Neutrophil (primary cell): ENCODE results near the gene PPP1R37.

Experiments used
- H3K27ac ChIP-seq: fragments of 200-600 bp; sonication (generic); 2 replicates; pipeline ENCODE4 v1.5.1; 2016; ENCODE audit warnings: mild to moderate bottlenecking, moderate library complexity
- H3K27me3 ChIP-seq: fragments of 200-600 bp; sonication (generic); 2 replicates; pipeline ENCODE4 v1.6.0; 2016; ENCODE audit warnings: mild to moderate bottlenecking
- H3K36me3 ChIP-seq: fragments of 200-600 bp; sonication (generic); 2 replicates; pipeline ENCODE4 v1.5.1; 2017
- H3K4me1 ChIP-seq, 2 experiments: fragments of 200-600 bp in 1 of 2; sonication (generic) in 1 of 2; 1 replicate in 1 of 2; 2 replicates in 1 of 2; pipeline versions ENCODE4 v1.5.1 to v1.6.1; 2013 to 2016; ENCODE audit warnings: low read depth in 1 of 2, low read length in 1 of 2, mild to moderate bottlenecking in 1 of 2, moderate library complexity in 1 of 2; ENCODE audit not compliant: control insufficient read depth in 1 of 2, insufficient read depth in 1 of 2
- H3K4me3 ChIP-seq, 2 experiments: fragments of 200-600 bp in 1 of 2; sonication (generic) in 1 of 2; 1 replicate in 1 of 2; 2 replicates in 1 of 2; pipeline ENCODE4 v1.5.1; 2013 to 2016; ENCODE audit warnings: low read depth in 1 of 2, low read length in 1 of 2, mild to moderate bottlenecking in 1 of 2, moderate library complexity in 1 of 2
- H3K9me3 ChIP-seq: fragments of 200-600 bp; sonication (generic); 2 replicates; pipeline ENCODE4 v1.5.1; 2016
- CTCF ChIP-seq: fragments of 200-600 bp; sonication (generic); IDR thresholded peaks from 2 replicates; pipeline ENCODE4 v1.5.1; 2016; ENCODE audit warnings: antibody characterized with exemption

PPP1R37 gene

GRCh38 chr19:45156011-45156630 is 63.1 kb downstream of the PPP1R37 start:
- Histone ChIP-seq H3K27me3 (peaks cover 98% of the 10 kb centered on the region), H3K4me1 (peaks cover 23 to 26% of the 10 kb centered on the region in 2 experiments), H3K27ac (no peak overlapping the region), H3K4me3 (no peak overlapping the region), H3K9me3 (no peaks in the 10 kb centered on the region), H3K36me3 (no peaks in the 10 kb centered on the region)
- TF ChIP-seq CTCF, result no peak

DNA sequence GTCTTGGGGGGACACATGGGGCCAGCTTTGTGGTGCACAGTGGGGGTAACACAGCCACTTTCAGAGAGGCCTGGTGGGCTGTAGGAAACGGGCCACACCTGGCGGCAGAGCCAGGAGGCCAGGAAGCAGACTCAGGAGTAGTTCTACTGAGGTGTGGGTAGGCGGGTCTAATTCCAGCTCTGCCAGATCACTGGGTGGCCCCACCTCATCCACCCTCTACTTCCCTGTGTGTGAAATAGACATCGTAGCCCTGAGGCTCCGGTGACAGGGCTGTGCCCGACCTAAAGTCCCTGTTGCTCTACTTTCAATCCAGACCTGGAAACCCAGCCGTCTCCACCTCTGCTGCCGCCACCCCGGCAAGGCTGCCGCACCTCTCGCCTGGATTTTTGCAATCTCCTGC is 63.8 kb downstream of the PPP1R37 start:
- TF ChIP-seq CTCF, result no peak
- Histone ChIP-seq H3K27me3 (peaks cover 94% of the 10 kb centered on the region), H3K27ac (no peak overlapping the region), H3K4me3 (no peak overlapping the region), H3K4me1 (peaks cover 23 to 24% of the 10 kb centered on the region in 2 experiments), H3K9me3 (no peaks in the 10 kb centered on the region), H3K36me3 (no peaks in the 10 kb centered on the region)

- Histone ChIP-seq H3K27me3 (peaks cover 75% of the 10 kb centered on the region), H3K4me3 (no peak overlapping the region), H3K9me3 (no peaks in the 10 kb centered on the region), H3K36me3 (no peaks in the 10 kb centered on the region), H3K4me1 (peaks cover 5% of the 10 kb centered on the region in 2 experiments), H3K27ac (no peak overlapping the region)
- TF ChIP-seq CTCF, result no peak
These were observed 65.7 kb downstream of the PPP1R37 start for GRCh38 chr19:45158503-45159209.

GRCh38 chr19:45159210-45159970 is 66.4 kb downstream of the PPP1R37 start:
- Histone ChIP-seq H3K27me3 (peaks cover 67% of the 10 kb centered on the region), H3K27ac (no peak overlapping the region), H3K4me1 (peaks cover 2% of the 10 kb centered on the region in 2 experiments), H3K9me3 (no peaks in the 10 kb centered on the region), H3K36me3 (no peaks in the 10 kb centered on the region), H3K4me3 (no peak overlapping the region)
- no peak for TF ChIP-seq CTCF

DNA sequence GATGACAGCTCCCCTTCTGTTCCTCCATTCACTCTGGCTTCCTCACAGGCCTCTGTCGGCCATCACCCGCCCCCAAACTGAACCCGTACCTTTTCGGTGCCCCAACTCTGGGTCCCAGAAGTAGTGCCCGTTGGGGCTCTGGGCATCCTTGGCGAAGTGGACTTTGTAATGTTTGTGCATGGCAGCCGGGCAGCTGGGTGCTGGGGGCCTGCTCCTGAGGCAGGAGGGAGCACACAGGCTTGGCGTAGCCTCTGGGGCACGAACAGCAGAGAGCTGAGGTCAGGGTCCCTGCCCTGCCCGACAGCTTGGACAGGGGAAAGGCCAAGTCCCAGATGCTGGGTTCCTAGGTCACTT is 67.0 kb downstream of the PPP1R37 start:
- Histone ChIP-seq H3K36me3 (no peaks in the 10 kb centered on the region), H3K27ac (no peak overlapping the region), H3K27me3 (peaks cover 62% of the 10 kb centered on the region), H3K9me3 (no peaks in the 10 kb centered on the region), H3K4me3 (no peak overlapping the region), H3K4me1 (peaks cover 8% of the 10 kb centered on the region in 2 experiments)
- TF ChIP-seq CTCF, result no peak
